OCI-LY7 (cell line): ENCODE results near the gene RRP15.

Experiments used
- CTCF ChIP-seq: fragments of 200-600 bp; sonication (generic); conservative IDR thresholded peaks from 2 replicates; pipeline ENCODE4 v1.5.1; 2014; ENCODE audit warnings: mild to moderate bottlenecking, antibody characterized with exemption, low read length, moderate library complexity, mixed read lengths
- EZH2phosphoT487 ChIP-seq: fragments of 200-600 bp; sonication (generic); IDR thresholded peaks from 2 replicates; pipeline ENCODE4 v1.6.1; 2018; ENCODE audit warnings: low read depth, borderline replicate concordance, mild to moderate bottlenecking, mixed run types, antibody characterized with exemption, low read length, moderate library complexity, mixed read lengths

GRCh38 chr1:218284377-218284916, 646 bp upstream of the RRP15 start:
- TF ChIP-seq CTCF (no peak), EZH2phosphoT487 (no peak)
